H4 (cell line): ENCODE results near the gene HTR3C. TPM values are rescaled to one million over a fixed set of nuclear protein-coding genes. Genes with fewer than 3 reads are reported as not detected.

ENCODE experiments used
- DNase-seq: peaks from one replicate; pipeline ENCODE4 v3.0.0-alpha.2; 2015; ENCODE audit warnings: low spot score
- total RNA-seq: library from RNA; depleted of rRNA; stranded (reverse); fragments of >200 nt; shearing (Covaris generic); gene quantifications from 2 replicates; pipeline ENCODE4 v1.2.3, GENCODE V29; 2014; rRNA removed

The HTR3C gene
- total RNA-seq, 1 experiment from 2014 or later = not detected

DNA sequence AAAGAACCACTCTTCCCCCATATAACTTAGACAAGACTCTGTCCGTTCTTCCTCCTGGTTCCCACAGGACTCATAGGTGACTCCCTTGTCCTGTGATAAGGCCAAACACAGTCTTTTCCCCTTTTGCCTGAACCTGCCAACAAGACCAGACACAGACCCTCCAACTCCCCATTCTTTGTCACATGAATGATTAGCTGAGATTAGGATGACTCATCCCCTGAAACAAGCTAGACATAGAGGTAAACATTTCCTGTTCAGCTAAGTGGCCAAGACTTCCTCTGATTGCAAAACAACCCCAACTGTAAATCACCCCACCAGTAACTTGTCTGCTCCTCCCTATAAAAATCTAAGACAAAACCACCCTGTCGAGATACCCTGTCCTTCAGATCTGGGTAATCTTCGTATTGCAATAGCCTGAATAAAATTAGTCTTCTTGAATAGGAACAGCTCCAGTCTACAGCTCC is 32.6 kb downstream of the HTR3C start:
- peak; percentile 33 for DNase-seq

DNA sequence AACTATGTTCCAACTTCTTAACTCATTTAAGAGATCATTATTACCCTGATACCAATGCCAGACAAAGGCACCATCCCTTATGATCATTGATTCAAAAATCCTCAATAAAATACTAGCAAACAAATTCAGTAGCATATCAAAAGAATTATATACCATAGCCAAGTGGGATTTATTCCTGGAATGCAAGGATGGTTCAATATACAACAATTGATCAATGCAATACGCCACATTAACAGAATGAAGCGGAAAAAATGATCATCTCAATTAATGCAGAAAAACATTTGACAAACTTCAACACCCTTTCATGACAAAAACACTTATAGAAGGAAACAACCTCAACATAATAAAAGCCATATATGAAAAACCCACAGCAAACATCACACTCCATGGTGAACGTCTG is 39.4 kb downstream of the HTR3C start:
- DNase-seq = no peak

DNA sequence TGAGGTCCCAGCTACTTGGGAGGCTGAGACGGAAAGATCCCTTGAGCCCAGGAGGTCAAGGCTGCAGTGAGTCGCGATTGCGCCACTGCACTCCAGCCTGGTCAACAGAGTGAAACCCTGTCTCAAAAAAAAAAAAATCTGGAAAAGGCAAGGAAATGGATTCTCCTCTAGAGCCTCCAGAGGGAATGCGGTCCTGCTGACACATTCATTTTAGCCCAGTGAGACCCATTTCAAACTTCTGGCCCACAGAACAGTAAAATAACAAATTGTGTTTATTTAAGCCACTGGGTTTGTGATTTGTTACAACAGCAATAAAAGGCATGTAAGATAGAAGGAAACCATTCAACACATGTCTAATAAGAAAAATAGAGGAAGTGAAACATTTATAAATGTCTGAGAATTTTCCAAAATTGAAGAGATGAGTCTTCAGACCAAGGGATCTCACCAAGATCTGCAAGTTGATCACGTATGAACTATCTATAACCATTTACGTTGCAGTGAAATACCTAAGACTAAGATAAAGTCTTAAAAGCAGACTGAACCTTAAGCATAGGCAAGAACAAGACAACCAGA is 44.0 kb downstream of the HTR3C start, which contains the start of gene HTR3E:
Gene HTR3E, plus strand, starts transcription at position 254 of the 573 bp plus-strand sequence. CDS start 466 bp downstream, outside the sequence.
- no peak for DNase-seq

- DNase-seq = no peak
These were observed 44.7 kb downstream of the HTR3C start for GRCh38 chr3:184097556-184097955.

DNA sequence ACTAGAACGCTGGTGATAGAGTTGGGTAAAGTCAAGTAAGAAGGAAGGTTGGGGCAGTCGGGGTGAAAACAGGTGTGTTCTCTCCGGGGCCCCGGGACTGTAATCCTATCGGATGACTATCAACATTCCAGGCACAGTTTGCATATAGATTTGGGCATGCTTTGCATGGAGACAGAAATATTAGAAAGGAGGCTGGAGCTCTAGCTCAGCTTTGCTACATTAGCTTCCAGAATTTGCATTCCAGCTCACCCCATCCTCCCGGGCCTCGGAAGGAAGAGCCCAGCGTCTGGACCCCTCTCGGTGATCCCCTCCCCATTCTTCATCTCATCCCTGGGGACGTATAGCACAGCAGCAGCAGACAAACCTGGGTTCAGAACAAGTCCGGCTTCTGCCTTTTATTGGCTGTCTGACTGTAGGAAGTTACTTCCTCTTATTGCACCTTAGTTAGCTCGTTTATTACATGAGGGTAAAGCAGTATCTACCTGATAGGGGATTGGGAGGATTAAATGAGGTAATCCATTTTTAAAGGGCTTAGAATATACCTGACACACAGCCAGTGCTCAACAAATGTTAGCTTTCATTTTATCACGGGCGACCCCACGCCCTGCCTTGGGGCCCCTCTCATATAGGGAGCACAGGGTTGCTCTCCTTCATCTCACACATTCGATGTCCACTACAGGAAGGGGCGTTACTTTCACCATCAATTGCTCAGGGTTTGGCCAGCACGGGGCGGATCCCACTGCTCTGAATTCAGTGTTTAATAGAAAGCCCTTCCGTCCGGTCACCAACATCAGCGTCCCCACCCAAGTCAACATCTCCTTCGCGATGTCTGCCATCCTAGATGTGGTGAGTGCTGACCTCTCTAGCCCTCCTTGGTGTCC is 47.2 kb downstream of the HTR3C start:
- DNase-seq = no peak

Other genes with a start within 250 kb of the HTR3C start
- 1.0 TPM in 1 of 2 replicates, not detected in the other for gene MAP6D1, start 227.5 kb upstream of the HTR3C start, total RNA-seq
- gene PARL, start 168.2 kb upstream of the HTR3C start, total RNA-seq = 82.1 and 88.7 TPM in 2 replicates
- gene ABCC5, start 35.2 kb upstream of the HTR3C start, total RNA-seq = 8.3 and 10.6 TPM in 2 replicates
- gene HTR3D, start 21.3 kb upstream of the HTR3C start, total RNA-seq = not detected in 2 replicates
- not detected in 2 replicates for gene HTR3E, start 44.0 kb downstream of the HTR3C start, total RNA-seq
- 60.7 and 70.1 TPM in 2 replicates for gene EIF2B5, start 82.3 kb downstream of the HTR3C start, total RNA-seq
- 15.8 and 17.6 TPM in 2 replicates for gene DVL3, start 102.3 kb downstream of the HTR3C start, total RNA-seq
- 766 and 810 TPM in 2 replicates for gene AP2M1, start 121.8 kb downstream of the HTR3C start, total RNA-seq
- 18.5 and 36.8 TPM in 2 replicates for gene ABCF3, start 133.2 kb downstream of the HTR3C start, total RNA-seq
- not detected in 2 replicates for gene VWA5B2, start 176.5 kb downstream of the HTR3C start, total RNA-seq
- 98.6 and 110 TPM in 2 replicates for gene ALG3, start 195.9 kb downstream of the HTR3C start, total RNA-seq
- gene EEF1AKMT4, start 196.6 kb downstream of the HTR3C start, total RNA-seq = 19.5 and 21.6 TPM in 2 replicates
- 0.47 and 1.6 TPM in 2 replicates for gene CAMK2N2, start 208.5 kb downstream of the HTR3C start, total RNA-seq
- gene ECE2, start 223.0 kb downstream of the HTR3C start, total RNA-seq = not detected in 2 replicates
- gene PSMD2, start 246.2 kb downstream of the HTR3C start, total RNA-seq = 691 and 864 TPM in 2 replicates